HG03103 (cell line): Measurements from ENCODE around the gene OSBPL5.

Experiments used
- ATAC-seq: cut with Tn5 transposase; IDR thresholded peaks from one replicate; pipeline ENCODE4 v1.9.1; 2021; ENCODE audit warnings: low read depth; ENCODE audit not compliant: unreplicated experiment

The OSBPL5 gene

DNA sequence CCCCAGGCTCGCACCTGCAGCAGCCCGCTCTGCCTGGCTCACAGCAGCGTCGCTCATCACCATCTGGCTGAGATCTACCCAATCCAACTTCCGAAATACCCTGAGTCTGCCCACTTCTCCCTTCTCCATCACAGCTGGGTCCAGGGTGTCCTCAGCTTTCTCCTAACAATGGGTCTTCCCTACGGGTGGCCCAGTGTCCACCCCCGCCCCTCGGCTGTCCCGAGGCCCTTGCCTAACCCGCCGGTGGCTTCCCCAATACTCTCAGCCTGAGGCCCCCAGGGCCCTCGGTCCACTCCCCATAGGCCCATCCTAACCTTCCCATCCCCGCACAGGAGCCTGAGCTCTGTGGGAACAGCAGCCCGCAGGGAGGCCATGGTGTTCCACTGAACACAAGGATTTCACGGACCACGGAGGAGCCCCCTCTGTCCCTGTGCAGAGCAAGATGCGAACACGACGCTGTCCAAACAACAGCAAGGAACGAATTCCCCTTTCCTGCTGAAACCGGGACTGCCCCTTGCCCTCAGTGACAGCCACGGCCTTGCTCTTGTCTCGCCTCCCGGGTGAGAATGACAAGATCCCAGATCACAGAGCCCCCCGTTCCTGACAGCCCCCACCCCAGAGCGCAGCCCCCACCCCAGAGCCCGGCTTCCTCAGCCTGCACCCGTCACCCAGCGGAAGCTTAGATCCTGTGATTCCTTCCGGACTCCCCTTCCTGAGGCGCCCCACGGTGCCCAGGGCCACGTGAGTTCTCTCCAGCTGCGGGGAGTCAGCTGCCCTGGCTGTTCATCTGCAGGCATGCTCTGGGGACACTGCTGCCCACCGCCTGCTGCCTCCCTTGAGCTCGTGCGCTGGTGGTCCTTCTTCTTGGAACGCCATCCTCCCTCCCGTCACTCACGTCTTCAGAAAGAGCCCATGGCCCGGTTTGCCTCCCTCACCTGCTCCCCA, 59.0 kb downstream of the OSBPL5 start:
- ATAC-seq: no peak

DNA sequence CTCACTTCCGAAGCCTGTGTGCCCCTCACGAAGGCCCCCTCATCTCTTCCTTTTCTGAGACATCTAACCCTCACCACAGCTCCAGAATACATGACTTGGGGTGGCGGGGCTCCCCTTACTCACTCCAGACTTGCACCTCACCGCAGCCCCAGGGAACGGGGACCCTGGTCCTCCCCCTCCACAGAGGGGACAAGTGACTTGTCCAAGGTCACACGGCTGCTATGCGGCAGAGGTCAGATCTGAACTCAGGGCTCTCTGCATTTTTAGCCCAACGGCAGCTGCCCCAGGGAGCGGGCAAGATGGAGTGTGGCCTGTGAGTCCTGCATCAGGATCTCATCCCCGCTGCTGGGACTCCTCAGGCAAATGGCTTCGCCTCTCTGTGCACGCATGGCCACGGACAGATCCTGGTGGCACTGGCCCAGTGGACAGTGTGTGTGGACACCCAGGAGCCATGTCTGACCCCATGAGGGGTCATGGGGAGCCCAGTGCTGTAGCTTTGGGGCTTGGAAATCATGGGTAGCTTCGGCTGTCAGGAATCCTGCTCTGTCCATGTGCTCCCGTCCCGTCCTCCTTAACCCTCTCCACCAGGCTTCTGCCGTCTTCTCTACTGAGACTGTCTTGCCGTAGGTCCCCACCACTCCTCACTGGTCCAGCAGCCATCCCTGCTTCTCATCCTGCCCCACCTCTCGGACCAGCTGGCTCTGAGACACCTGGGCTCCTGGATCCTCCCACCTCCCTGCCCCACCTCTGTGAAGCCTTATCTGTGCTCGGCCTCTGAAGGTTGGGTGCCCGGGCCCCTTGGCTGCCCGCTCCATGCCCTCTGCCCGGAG, 59.9 kb downstream of the OSBPL5 start:
- ATAC-seq: no peak

DNA sequence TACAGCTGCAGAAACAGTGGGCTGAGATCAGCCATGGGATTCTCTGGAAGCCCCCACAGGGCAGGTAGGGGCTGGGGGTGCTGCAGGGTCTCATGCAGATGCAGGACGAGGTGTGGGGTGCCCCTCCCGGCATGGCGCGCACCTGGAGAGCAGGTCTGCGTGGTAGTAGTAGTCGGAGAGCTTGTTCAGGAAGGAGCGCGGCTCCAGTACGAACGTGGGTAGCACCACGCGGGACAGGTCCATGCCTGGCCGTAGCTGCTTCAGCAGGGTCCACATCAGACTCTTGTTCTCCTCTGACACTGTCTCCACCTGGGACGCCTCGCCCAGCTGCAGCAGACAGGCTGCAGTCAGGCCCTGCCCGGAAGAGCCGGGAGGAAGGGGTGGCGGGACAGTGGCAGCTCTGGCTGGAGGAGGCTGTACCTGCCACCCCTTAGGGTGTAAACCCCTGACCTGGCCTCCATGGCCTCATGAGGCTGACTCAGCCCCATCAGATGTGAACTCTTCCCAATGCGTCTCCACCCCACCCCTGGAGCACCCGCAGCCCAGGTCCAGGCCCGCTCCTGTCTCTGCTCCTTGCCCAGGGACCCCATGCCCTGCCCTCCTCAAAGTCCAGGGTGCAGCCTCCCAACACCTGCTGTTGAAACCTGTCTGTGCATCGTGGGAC, 60.9 kb downstream of the OSBPL5 start:
- ATAC-seq: no peak

DNA sequence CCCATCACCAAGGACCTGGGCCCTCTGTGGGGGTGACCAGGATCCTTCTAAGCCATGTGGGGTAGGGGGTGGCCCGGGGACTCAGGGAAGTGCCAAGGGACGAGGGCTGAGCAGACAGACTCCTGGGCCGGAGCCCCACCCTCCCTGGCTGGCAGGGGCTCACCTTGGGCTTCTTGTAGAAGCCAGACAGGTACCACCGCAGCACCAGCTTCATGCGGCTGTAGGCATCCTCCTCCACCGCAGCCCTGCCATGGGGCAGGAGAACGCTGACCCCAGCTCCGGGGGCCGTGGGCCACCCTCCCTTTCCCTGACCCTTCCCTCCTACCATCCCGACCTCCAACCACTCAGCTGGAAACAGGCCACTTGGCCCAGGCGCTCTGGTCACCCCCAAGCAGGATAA, 62.0 kb downstream of the OSBPL5 start:
- ATAC-seq: no peak

GRCh38 chr11:3102641-3102921, 62.5 kb downstream of the OSBPL5 start:
- ATAC-seq: no peak

- no peak for ATAC-seq
Observed at GRCh38 chr11:3101921-3102640, 63.0 kb downstream of the OSBPL5 start.

DNA sequence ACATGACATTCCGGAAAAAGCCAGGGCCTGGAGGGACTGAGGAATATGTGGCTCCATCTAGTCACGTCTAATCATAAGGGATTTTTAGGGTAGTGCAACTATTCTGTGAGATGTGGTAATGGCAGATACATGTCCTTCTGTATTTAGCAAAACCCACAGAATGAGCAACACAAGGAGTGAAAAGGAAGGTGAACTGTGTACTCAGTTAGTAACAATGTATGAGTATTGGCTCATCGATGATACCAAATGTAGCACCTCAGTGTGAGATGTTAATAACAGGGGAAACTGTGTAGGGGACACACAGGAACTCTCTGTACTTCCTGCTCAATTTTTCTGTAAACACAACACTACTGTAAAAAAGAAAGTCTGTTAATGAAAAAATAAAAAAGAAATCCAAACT, 65.9 kb downstream of the OSBPL5 start:
- no peak for ATAC-seq

DNA sequence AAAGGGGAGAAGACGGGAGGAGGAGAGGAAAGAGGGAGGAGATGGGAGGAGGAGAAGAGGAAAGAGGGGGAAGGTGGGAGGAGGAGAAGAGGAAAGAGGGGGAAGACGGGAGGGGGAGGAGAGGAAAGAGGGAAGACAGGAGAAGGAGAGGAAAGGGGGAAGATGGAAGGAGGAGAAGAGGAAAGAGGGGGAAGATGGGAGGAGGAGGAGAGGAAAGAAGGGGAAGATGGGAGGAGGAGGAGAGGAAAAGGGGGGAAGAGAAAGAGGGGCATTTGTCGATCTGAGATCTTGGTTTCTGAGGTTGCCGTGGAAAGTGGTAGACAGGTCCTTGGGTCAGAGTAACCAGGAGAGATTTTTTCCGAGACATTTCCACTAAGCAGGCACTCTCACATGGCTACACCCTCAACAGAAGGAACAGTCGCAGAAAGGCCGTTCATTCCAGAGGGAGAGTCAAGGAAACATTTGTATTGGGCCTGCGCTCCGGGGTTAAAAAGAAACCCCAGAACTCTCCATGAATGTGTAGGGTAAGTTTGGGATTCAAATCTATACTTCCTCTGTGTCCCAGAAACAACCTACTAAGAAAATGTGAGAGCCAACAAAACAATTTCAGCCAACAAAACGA, 68.1 kb downstream of the OSBPL5 start:
- no peak for ATAC-seq

GRCh38 chr11:3095712-3096361, 69.3 kb downstream of the OSBPL5 start:
- no peak for ATAC-seq

DNA sequence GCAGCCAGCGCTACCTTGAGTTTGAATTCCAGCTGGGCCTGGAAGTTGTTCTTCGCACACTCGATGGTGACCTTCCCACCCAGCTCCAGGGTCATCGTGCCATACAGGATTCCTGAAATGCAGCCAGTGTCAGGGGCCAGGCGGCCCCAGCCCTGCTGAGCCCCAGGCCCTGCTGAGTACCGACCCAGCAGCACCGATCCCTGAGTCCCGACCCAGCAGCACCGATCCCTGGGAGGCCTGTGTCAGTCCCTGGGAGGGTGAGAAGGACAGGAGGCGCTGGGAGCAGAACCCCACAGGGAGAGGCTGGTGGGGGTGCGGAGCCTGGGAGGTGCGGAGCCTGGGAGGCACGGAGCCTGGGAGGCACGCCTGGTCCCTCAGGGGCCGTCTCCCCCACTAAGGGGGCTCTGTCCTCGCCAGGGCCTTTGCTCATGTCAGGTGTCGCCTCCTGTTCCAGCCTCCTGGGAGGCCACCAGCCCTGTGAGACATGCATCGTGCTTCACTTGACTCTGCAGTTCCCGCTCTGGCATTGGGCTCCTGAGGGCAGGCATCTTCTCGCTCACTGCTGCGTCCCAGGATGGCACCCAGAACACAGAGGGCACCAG, 70.8 kb downstream of the OSBPL5 start:
- no peak for ATAC-seq

DNA sequence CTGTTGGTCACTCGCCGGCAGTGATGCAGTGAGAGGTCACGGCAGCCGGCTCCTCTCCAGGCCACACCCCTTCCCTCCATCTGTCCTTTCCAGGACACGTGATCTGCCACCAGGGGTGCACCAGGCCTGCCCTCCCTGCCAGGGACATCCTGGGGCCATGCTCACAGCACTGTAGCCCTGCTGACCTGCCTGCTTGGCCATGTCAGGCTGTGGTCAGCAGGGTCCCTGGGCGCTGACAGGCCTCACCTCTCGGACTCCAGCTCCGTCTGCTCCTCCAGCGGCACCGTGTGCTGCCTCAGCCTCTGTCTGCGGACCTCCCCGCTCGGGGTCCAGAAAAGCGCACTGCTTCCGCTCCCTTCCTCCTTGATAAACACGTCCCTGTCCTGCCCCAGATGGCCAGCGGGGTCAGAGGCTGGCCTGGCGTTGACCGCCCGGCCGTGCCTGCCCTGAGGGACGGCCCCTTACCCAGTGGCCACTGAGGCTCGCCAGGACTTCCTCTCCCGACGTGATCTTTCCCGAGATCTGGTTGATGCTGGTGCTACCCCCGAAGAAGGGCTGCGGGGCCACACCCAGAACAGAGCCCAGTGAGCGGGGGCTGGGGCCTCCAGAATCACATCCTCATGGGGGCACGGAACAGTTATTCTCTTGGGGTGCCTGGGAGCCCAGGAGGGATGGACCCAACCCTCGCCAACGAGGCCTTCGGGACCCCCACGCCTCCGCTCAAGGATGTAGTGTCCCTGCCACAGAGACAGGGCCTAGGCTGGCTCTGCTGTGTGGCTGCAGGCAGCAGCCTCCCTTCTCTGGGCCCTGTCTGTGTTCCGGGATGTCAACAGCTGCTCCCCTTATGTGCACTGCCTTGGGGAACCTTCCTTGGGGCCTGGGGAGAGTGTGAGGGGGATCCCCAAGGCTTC, 71.6 kb downstream of the OSBPL5 start:
- no peak for ATAC-seq

DNA sequence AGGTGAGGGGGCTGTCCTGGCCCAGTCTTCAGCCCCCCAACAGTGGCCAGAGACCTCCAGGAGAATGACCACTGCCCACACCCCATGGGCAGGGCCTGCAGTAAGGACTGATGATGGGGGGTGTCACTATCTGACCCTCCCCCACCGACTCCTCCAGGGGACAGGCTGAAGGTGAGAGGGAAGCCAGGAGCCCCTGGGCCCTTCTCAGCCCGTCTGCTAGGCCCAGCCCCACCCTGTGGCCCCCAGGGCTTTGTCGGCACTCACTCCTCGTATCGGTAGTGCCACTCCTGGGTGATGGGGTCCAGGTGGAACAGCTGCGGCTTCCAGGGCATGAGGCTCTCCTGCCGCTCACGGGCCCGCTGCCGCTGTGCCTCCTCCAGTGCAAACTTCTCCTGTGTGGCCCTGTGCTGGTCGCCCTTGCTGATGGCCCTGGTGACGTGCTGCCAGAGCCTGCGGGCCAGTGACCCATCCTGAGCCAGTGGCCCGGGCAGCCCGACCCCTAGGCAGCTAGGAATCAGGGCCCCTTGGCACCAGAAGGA, 72.4 kb downstream of the OSBPL5 start:
- ATAC-seq: no peak

DNA sequence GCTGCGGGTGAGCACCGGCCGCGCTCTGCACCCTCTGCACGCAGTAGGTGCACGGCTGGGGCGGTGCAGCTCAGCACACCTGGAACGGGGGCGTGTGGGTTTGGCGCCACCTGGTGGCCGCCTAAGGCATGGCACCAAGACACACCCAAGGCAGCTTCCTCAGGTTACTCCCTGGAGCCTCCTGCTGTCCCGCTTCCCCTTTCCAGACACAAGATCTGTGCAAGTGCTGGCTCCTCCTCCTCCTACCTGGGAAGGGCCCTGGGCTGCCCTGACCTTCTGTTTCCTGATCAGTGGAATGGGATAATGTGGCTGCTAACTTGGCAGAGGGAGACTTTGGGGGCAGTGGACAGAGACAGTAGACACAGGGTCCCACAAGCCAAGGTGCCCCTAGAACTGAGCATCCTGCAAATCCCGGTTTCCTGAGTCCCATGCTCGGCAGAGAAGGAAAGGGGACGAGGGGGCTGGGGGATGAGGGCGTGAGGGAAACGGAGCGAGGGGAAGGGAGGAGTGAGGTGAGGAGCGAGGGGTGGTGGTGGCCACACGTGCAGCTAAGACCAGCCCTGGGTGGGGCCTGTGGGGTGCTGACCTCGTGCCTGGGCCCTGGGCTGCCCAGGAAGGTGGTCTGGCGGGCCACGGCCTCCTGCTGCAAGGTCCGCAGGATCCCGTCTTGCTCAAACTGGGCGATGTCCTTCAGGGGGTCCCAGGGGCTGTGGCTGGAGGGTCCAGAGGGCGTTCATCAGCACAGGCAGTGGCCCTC, 73.1 kb downstream of the OSBPL5 start:
- no peak for ATAC-seq

- ATAC-seq: no peak
Observed at GRCh38 chr11:3091081-3091845, 73.8 kb downstream of the OSBPL5 start.

DNA sequence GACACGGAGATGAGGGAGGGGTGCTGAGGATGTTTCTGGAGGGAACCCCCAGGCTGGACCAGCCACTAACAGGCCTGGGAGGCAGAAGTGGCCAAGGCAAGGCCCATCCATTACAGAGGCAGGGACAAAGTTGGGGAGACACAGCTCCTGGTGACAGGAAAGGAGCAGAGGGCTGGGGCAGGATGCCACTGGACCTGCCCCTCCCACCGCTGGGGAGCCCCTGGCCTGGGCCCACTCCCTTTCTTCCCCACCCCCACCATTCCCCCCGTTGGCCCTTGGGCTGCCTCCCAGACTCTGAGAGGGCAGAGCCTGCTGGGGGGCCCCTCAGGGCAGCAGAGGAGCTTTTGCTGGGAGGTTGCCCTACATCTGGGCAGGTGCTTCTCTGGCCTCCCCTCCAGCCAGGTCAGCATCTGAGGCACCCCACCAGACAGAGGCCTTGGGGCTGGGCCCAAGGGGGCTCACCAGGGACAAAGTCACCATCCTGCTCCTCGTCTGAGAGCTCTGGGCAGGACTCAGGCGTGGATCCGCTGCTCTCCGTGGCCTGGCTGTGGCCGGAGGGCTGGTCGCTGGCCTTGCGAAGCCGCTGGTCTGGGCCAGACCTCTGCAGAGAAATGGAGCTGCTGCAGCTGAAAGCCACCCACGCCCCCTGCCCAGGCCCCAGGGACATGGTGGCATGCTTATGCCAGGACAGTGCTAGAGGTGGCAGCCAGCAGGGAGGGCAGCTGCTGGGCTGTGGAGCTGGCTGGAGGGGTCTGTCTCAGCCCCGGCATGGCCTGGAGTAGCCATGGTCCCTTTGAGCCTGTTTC, 74.8 kb downstream of the OSBPL5 start:
- ATAC-seq: no peak
